Measurements from ENCODE around the gene PHRF1.
A peak's percentile ranks its signal among the peaks of the same experiment; 100 is the strongest.

The PHRF1 gene

GRCh38 chr11:556662-557256 lies 19.5 kb upstream of the PHRF1 start:
- no peak for DNase-seq (ENCODE audit: low read depth)

GRCh38 chr11:557328-558132 lies 18.7 kb upstream of the PHRF1 start:
- DNase-seq (ENCODE audit: low read depth), result no peak

DNA sequence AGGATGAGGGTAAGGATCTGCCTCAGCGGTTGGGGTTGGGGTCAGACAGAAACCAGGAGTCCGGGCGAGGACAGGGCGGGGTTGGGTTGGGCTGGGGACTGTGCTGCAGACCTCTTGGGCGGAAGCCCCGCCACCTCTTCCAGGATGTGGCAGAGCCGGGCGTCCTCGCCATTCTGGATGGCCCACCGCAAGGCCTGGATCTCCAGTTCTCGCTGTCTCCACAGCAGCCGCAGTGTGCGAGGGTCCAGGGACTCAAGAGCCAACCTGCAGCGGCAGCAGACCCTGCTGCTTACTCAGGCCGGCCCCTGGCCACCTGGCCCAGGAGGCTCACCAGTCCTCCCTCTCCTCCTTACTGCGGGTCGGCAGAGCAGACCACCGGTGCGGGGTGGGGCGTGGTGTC lies 17.8 kb upstream of the PHRF1 start:
- no peak for DNase-seq (ENCODE audit: low read depth)

GRCh38 chr11:559020-559620 lies 17.1 kb upstream of the PHRF1 start:
- no peak for DNase-seq (ENCODE audit: low read depth)

GRCh38 chr11:559712-560304 lies 16.5 kb upstream of the PHRF1 start:
- no peak for DNase-seq (ENCODE audit: low read depth)

DNA sequence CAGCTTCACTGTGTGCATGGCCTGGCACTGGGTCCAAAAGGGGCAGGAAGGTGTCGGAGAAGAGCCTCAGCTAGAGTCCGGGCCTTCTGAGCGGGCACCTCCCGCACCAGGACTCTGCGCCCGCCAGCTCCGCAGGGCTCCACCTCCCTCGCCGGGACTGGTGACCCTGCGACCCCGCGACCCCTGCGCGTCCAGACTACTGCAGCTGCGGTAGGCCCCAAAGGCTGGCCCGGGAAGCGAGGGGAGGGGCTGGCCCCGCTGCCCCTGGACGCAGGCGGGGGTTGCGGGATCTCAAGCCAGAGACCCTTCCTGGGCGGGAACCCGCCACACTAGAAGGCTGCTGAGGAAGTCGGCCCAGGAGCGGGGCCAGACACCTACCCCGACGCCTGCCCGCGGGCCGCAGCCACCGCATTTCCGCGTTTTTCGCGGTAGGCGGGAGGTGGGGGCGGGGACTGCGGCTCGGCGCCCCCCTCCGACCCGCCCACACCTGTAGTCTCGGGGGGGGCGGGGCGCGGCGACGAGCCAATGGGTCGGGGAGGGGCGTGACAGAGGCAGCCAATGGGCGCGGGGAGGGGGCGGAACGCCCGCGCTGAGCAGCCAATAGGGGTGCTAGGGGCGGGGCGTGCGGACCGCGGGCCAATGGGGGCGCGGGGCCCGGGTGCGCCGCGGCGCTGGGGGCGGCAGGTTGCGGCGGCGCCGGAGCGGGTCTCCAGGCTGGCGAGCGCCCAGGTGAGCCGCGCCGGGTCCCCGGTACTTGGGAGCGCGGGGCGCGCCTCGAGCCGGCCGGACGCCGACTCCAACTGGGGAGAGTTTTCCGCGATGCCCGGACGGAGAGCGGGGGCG lies 15.7 kb upstream of the PHRF1 start, which contains the start of the genes LMNTD2 and RASSF7:
Gene LMNTD2, minus strand, starts transcription at position 434 of the 843 bp plus-strand sequence. Its CDS starts 22 bp downstream, at position 412.
Gene RASSF7, plus strand, starts transcription at position 666 of the 843 bp plus-strand sequence. CDS start 799 bp downstream, outside the sequence.
- DNase-seq (ENCODE audit: low read depth), result peak; percentile 97

- DNase-seq (ENCODE audit: low read depth), result no peak
Observed at GRCh38 chr11:561148-562003, 14.9 kb upstream of the PHRF1 start.

DNA sequence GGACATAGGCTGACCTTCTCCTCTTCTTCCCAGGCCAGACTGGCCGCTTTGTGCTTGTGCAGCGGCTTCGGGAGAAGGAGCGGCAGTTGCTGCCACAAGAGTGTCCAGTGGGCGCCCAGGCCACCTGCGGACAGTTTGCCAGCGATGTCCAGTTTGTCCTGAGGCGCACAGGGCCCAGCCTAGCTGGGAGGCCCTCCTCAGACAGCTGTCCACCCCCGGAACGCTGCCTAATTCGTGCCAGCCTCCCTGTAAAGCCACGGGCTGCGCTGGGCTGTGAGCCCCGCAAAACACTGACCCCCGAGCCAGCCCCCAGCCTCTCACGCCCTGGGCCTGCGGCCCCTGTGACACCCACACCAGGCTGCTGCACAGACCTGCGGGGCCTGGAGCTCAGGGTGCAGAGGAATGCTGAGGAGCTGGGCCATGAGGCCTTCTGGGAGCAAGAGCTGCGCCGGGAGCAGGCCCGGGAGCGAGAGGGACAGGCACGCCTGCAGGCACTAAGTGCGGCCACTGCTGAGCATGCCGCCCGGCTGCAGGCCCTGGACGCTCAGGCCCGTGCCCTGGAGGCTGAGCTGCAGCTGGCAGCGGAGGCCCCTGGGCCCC lies 14.1 kb upstream of the PHRF1 start:
- DNase-seq (ENCODE audit: low read depth), result no peak

DNA sequence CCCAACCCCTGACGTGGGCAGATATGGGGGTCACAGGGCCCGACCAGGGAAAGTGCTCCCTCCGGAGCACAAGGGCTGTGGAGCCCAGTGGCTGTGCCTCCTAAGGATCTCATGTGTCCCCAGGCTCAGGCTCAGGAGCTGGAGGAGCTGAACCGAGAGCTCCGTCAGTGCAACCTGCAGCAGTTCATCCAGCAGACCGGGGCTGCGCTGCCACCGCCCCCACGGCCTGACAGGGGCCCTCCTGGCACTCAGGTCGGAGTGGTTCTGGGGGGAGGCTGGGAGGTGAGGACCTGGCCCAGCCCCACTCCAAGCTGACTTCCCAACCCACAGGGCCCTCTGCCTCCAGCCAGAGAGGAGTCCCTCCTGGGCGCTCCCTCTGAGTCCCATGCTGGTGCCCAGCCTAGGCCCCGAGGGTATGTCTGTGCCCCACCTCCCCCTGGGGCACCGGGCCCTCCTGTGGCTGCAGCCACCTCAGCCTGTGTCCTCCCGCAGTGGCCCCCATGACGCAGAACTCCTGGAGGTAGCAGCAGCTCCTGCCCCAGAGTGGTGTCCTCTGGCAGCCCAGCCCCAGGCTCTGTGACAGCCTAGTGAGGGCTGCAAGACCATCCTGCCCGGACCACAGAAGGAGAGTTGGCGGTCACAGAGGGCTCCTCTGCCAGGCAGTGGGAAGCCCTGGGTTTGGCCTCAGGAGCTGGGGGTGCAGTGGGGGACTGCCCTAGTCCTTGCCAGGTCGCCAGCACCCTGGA lies 13.0 kb upstream of the PHRF1 start:
- no peak for DNase-seq (ENCODE audit: low read depth)

GRCh38 chr11:563812-564578 lies 12.3 kb upstream of the PHRF1 start:
- no peak for DNase-seq (ENCODE audit: low read depth)

DNA sequence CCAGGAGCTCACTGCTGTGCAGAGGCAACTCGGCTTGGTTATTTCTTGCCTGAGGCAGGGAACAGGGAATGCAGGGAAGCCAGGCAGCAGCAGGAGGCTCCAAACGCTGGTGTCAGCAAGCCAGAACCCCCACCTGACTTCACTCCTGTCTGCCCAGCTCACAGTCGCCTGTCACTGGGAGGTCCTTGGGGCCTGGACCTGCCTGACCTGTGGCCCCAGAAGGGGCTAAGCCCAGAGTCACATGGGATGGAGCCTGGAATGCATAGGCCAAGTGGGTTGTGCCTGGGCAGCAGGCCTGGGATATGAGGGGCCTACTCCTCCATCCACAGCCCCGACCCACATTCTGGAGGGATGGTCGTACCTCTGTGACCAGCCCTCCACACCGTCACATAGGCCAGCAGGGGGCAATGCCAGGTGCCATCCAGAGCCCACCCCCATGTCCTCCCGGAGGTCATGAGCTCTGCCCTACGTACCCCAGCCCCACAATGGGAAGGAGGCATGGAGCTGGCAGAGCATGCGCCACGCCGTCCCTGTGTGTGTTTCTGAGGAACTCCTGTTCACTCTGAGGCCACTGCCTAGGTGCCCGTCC lies 10.3 kb upstream of the PHRF1 start:
- no peak for DNase-seq (ENCODE audit: low read depth)

GRCh38 chr11:567011-567628 lies 9.2 kb upstream of the PHRF1 start:
- DNase-seq (ENCODE audit: low read depth), result no peak

DNA sequence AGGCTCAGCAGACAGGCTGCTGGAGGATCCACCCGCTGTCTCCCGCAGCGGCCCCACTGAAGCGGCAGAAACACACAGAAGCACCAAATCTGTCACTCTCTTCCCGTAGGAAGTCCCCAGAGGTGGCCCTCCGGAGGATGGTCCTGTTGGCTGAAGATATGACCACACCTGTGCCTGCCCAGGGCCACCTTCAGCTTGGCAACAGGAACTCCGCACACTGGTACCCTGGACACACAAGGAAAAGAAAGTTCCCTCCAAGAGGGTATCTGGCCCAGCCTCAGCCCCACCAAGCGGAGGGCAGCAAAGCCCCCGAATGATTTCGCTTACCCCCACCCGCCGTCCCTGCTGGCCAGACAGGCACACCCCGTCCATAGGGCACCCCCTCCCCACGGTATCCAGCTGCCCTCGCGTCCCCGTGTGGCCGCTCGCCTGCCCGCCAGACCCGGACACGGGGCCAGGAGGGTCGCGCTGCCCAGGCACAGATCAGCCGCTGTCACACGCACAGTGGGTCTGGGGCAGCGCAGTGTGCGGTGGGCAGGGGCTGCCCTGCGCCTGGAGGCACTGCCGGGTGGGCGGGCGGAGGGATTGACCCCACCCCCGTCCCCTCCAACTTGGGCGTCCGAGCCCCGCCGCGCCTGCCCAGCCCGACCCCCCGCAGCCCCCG lies 8.5 kb upstream of the PHRF1 start:
- no peak for DNase-seq (ENCODE audit: low read depth)

DNA sequence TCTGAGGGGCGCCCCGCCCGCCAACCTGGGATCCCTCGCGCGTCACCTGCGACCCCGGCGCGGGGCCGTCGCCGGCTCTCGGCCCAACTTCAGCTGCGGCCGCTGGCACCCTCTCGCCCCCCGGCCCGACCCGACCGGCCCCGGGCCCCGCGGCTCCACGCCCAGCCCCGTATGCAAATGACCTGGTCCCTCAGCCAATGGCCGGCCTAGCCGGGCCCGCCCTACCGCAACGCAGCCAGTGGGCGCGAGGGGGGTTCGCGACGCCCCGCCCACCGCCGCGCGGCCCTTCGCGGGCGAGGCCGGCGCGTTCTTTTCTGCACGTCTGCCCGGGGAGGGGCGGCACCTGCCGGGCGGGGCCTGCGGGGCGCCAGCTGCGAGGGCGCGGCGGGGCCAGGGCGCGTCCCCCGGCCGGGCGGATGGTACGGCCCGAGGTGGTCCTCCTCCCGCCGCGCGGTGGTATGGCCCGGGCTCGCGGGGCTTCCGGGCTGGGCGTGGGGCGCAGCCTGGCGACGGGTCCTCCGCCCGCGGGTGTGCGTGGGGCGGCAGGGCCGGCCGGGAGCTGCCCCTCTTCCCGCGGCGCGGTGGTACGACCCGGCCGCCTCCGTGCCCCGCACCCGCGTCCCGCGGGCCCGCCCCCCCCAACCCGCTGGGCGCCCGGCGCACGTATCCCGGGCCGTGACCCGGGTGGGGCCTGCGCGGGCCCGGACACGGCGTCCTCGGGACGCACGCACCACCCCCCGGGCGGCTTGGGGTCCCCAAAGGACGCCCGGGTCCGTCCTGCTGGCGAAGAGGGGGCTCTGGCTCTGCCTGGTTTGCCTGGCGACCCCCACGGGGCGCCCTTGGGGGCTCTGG lies 7.7 kb upstream of the PHRF1 start:
- DNase-seq (ENCODE audit: low read depth), result peak; percentile 92

GRCh38 chr11:569158-569885 lies 6.9 kb upstream of the PHRF1 start:
- no peak for DNase-seq (ENCODE audit: low read depth)

- no peak for DNase-seq (ENCODE audit: low read depth)
Observed at GRCh38 chr11:571802-572185, 4.5 kb upstream of the PHRF1 start.

Measured in activated T-helper 1 cell treated with Interleukin-2 at 50 U/mL for 16 hours (primary cell).